NOMO-1 treated with dmso at 0.1 percent for 144 hours (cell line): ENCODE data around the gene DNAJB12.
A peak's percentile ranks its signal among the peaks of the same experiment; 100 is the strongest.
"Not testable (repeated sequence)": the region's sequence is repeated elsewhere in the genome, so short reads cannot be mapped to it uniquely, and the experiment has no call there.

Source experiments
- DNase-seq: peaks from one replicate; lab custom pipeline; 2025; ENCODE audit not compliant: unreplicated experiment; lab: John Stamatoyannopoulos, UW

Gene DNAJB12

DNA sequence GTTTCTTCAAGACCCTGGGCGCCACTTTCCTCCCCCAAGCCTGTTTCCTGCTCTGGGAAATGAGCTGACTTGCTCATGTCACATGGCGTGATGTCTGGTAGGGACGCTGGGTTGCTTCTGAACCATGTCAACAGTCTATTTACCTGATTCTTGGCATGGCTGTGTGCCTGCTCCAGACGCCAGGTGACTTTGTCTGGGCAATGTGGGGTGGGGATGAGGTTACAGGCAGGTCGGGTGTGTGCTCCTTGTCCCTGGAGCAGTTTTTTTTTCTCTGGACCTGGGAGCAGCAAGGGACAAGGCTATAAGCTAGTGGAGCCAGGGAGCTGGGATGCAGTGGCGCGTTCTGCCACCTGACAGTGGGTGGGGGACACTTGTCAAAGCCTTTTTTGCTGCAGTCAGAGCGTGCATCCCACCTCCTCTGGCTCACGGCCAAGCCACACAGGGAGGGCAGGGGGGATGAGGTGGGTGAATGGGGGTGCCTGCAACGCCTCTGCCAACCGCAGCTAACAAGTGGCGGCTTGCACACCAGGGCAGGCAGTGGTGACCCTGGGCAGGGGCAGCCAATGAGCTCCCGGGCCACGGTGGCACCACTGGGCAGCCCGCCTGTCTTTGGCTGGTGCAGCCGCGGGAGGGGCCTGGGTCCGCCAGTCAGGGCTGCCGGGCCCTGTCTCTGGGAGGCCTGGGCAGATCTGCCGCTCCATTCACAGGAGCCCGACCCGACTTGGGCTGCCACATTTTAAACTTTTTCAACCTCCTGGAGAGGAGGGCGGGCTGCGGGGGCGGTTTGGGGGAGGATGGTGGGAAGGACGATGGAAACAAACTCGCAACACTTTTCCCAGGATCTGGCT, 22.9 kb downstream of the DNAJB12 start:
- peak; percentile 96 for DNase-seq

DNA sequence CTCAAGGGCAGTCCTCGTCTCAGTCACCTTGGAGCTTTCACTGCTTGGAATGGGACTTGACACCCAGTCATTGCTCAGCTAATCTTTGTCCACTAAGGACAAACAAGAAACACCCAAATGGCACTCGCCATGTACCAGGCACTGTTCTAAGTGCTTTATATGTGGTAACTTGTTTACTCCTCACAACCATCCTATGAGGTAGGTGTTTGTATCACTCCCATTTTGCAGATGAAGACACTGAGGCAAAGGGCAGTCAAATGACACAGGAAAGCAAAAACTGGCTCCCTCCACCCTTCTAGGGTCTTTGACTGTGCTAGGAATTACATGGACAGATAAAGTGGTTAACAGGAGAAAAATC, 24.7 kb downstream of the DNAJB12 start:
- DNase-seq = no peak

DNA sequence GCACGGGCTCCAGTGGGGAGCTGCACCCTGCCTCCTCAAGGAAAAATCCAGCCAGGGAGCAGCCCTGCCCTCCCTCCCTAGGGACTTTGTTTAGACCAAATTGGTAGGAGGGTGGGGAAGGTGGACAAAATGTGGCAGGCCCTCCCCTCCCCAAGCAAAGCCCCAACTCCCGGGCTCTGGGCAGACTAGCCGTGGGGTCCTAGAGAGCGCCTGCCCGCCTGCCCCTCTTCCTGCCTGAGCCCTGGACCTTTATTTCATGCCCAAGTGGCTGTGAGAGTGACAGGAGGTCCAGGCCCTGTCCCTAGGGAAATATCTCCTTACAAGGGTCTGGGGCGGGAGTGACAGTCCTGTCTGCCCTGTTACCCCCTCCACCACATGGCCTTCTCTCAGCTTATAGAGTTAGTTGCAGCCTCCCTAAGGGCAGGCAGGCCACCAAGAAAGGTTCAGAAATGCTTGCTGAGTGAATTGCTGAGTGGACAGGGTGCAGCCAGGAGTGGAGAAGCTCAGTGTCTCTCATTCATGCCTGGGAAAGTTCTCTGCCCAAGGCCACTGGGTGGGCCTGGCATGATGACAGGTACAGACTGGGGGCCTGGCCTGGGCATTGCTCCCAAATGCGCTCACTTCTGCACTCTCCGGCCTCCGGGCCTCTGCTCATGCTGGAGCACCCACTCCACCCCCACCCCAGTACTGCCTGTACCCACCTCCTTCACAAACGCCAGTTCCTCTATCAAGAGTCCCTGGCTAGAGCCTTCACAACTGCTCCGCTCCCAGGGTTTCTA, 25.2 kb downstream of the DNAJB12 start:
- no peak for DNase-seq

DNA sequence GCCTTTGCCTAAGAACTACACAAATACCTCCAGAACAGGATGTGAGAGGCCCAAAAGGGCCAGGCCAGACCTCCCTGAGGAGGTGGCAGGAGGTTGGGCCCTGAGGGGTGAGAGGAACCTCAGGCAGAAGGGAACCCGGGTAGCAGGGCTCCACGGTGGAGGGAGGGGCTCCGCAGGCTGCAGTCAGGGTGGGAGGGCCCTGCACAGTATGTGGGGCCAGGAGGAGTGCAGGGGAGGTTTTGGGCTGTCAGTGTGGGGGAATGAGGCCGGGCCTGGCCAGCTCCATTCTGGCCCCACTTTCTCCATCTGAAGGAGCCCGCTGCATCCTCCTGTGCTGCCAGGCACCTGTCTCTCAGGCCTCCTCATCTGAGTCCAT, 25.9 kb downstream of the DNAJB12 start:
- DNase-seq = peak; percentile 26

DNA sequence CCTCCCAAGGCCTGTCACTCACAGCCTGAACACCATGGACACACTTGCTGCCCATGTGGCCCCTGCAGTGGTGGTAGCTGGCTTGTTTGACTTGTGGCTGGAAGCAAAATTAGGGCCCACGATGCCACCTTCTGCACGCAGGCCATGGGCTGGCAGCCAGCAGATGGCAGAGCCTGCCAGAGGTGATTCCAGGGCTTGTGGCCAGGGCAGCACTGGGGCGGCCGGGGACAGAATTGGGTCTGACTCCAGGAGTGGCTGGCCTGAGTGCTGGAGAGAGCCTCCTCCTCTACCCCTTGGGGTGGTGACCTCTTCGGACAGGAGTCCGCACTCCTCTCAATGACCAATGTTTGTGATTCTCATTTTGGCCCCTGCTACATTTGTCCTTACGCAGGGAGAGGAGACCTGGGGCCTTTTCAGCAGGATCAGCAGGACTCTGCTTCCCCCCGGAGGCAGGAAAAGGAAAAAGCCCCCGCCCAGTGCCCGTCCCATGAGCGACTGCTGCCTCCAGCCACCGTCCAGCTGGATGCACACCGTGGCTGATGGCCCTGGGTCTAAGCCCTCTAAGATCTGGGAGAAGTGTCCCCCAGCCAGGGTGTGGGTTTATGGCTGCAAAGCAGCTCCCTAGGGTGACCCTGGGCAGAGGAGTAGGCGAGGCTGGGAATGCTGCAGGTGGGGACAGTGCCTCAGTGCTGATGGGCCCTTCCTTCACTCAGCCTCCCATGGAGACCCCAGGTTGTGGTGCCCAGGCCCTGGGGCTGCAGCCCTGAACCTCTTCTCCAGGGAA, 26.5 kb downstream of the DNAJB12 start:
- DNase-seq = peak; percentile 32

GRCh38 chr10:72326665-72327603, 27.8 kb downstream of the DNAJB12 start:
- not testable (repeated sequence) for DNase-seq

GRCh38 chr10:72325243-72326175, 29.2 kb downstream of the DNAJB12 start:
- DNase-seq = not testable (repeated sequence)

DNA sequence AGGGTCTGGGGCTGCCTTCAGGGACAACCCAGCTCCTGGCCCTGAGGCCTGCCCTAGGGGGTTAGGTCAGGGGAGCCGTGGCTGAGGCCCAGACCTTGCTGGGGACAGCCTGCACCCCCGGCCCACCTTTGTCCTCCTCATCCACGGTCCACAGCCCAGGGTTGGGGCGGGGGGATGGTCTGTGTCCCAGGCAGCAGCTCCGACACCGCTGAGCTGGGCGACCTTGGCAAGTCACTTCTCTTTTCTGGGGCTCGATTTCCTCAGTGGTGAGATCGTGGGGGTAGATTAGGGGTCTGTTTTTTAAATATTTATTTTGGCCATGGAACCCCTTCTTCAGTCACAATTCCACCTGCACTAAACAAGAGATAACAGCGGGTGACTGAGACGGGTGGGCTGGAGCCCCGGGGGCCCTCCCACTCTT, 30.9 kb downstream of the DNAJB12 start:
- DNase-seq = no peak

DNA sequence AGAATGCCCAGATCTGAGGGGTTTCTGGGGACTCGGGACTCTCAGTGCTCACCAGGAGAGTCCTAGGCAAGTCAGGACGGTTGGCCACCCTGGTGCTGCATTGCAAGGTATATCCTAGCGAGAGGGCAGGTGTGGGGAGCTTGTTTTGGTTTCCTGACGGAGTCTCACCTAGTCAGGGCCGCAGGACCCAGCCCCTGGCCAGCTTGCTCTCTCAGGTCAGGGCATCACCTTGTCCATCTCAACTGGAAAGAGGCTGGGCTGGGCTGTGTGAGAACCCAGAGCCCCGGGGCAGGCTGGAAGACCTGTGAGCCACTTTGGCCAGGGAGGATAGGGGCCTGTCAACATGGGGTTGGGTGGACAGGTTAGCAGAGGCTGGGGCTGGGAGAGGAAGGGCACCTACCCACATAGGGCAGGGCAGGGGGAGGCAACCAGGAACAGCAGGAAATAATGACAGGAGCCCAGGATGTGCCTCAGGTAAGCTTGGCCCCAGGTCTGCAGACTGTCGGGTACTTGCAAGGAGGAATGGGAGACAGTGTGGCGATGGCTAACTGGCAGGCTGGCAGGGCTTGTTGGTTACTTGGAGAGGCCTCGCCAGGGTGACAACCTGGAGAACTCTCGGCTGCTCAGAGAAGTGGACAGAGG, 31.5 kb downstream of the DNAJB12 start:
- DNase-seq = no peak

DNA sequence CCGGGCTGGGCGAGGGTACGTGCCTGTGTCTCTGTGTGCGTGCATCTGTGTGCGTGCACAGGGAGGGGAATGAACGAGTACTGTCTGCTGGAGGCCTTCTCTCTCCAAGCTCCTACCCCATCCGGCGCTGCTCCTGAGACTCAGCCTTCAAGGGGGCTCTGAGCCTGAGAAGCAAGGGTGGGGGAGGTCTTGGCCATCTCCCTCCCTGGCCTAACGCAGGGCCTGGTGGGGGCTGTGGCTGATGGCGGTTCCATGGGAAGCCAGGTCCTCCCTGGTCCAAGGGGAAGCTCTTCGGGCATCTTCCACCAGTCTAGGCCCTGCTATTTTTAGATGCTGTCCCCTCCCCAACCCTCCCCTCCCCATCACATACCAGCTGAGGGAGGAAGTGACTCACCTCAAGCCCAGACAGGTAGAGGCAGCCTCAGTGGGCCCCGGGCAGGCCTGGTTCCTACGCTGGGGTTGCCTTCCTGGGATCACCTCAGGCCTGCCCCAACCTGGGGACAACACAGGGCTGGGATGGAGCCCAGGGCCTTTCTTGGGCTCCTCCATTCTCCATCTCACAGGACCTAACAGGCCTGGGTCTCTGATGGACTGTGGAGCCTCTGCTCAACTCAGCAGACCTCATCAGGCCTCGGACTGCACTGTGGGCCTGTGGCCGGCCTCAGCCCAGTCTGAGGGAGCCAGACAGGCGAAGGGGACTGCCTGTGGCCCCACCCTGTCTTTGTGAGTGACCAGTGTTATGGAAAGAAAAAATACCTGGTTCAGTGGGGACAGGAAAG, 32.2 kb downstream of the DNAJB12 start:
- no peak for DNase-seq

GRCh38 chr10:72322030-72322279, 32.8 kb downstream of the DNAJB12 start:
- no peak for DNase-seq

- DNase-seq = no peak
Measured at GRCh38 chr10:72321248-72322029, 33.3 kb downstream of the DNAJB12 start.

DNA sequence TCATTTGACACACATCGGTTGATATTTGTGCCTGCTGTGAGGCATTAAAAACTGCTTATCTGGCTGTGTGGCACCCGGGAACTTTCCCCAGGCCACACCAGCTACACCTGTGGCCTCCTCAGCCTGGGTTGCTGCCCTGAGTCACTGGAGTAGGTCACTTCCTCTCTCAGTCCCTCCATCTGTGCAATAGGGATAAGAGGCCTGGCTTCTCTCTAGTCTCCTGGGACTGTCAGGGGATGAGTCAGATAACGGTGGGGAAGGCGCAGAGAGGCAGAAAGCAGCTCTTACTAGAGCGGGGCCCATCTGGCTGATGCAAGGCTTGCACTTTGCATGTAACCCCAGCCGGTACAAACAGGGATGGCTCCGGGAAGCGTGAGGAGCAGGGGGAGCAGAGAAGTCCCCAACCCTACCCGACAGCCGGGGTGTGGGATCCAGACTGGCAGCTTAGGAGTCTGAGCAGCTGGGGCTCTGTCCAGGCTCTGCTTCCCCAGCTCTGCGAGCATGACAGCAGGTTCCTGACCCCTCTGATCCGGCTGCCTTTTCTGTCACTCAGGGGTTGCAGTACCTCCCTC, 34.0 kb downstream of the DNAJB12 start:
- peak; percentile 91 for DNase-seq

DNA sequence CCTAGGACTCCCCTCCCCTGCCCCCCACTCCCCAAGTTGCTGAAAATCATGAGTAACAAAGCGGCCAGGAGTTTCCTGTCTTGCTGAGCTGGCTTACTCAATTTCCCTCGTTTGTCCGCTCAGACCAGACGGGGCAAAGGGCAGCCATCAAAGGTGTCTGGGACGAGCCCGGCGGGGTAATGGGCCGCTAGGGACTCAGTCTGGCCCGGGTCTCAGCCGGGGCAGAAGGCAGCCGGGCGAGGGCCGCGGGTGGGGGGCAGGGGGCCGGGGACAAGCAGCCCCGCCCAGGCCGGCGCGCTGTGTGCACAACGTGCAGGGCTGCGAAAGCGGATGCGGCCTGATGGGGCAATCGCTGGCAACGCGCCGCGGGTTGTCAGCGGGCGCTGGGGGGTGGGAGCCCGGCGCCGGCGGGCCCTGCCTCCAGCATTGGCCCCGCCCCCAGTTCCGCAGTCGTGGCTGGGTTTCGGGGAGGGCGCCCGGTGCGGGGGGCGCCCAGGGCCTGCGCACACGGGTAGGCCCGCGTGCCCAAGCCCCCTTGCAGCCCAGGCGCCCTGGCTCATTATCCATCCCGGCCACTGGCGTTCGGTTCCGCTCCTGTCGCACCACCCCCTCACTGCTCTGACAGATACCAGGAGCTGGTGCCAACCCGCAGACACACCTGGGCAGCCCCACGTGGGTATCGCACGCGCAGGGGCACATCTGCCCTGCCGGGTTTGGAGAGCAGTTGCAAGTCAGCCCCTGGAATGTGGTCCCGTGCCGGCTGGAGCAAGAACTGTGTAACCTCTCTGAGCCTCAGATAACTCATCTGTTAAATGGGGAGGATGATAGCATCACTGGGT, 35.1 kb downstream of the DNAJB12 start:
- DNase-seq = peak; percentile 87

GRCh38 chr10:72318418-72319262, 36.1 kb downstream of the DNAJB12 start:
- peak; percentile 26 for DNase-seq
